ENCODE results near the gene CNIH2.
"Not testable (repeated sequence)": the region's sequence is repeated elsewhere in the genome, so short reads cannot be mapped to it uniquely, and the experiment has no call there.

The CNIH2 gene

GRCh38 chr11:66277471-66278362, at the start of gene CNIH2:
Gene CNIH2 (plus strand): TSS chr11:66278175. CDS start chr11:66278457, 282 bp downstream.
- DNase-seq = peak; percentile 54

GRCh38 chr11:66228521-66228920, 49.5 kb upstream of the CNIH2 start:
- DNase-seq = no peak

- DNase-seq = no peak
Observed at GRCh38 chr11:66230156-66230555, 47.8 kb upstream of the CNIH2 start.

GRCh38 chr11:66230978-66231377, 47.0 kb upstream of the CNIH2 start:
- DNase-seq = no peak

GRCh38 chr11:66231561-66231960, 46.4 kb upstream of the CNIH2 start:
- no peak for DNase-seq

- no peak for DNase-seq
Observed at GRCh38 chr11:66232769-66233168, 45.2 kb upstream of the CNIH2 start.

- DNase-seq = no peak
Observed at GRCh38 chr11:66233301-66233700, 44.7 kb upstream of the CNIH2 start.

- DNase-seq = no peak
Observed at GRCh38 chr11:66235141-66235540, 42.8 kb upstream of the CNIH2 start.

GRCh38 chr11:66237867-66238266, 40.1 kb upstream of the CNIH2 start:
- DNase-seq = no peak

GRCh38 chr11:66238786-66239413, 39.1 kb upstream of the CNIH2 start:
- no peak for DNase-seq

GRCh38 chr11:66239511-66239910, 38.5 kb upstream of the CNIH2 start:
- no peak for DNase-seq

GRCh38 chr11:66239998-66240780, 37.8 kb upstream of the CNIH2 start:
- DNase-seq = no peak

GRCh38 chr11:66240781-66241136, 37.2 kb upstream of the CNIH2 start:
- no peak for DNase-seq

GRCh38 chr11:66242095-66242765, 35.7 kb upstream of the CNIH2 start:
- no peak for DNase-seq

GRCh38 chr11:66243782-66244535, 34.0 kb upstream of the CNIH2 start:
- DNase-seq = no peak

- DNase-seq = no peak
Observed at GRCh38 chr11:66247295-66247694, 30.7 kb upstream of the CNIH2 start.

- no peak for DNase-seq
Observed at GRCh38 chr11:66247801-66248200, 30.2 kb upstream of the CNIH2 start.

- no peak for DNase-seq
Observed at GRCh38 chr11:66248903-66249302, 29.1 kb upstream of the CNIH2 start.

- no peak for DNase-seq
Observed at GRCh38 chr11:66251809-66252208, 26.2 kb upstream of the CNIH2 start.

- DNase-seq = not testable (repeated sequence)
Observed at GRCh38 chr11:66253081-66253480, 24.9 kb upstream of the CNIH2 start.

- DNase-seq = no peak
Observed at GRCh38 chr11:66258473-66258893, 19.5 kb upstream of the CNIH2 start.

- DNase-seq = no peak
Observed at GRCh38 chr11:66259225-66259624, 18.8 kb upstream of the CNIH2 start.

Measured in activated CD4-positive, CD25-positive, alpha-beta regulatory T cell treated with anti-CD3 and anti-CD28 coated beads, Interleukin-2, amount 50 U/mL, for 72 hours (primary cell).